Endometrial microvascular endothelial cells (primary cell): ENCODE data around the gene MC1R. TPM values are rescaled to one million over a fixed set of nuclear protein-coding genes. Genes with fewer than 3 reads are reported as not detected.

ENCODE experiments used
- total RNA-seq: library from RNA; depleted of rRNA; stranded (reverse); fragments of >200 nt; gene quantifications from one replicate; pipeline ENCODE4 v1.2.3, GENCODE V29; 2015; ENCODE audit errors: inconsistent ontology term

Gene MC1R
- total RNA-seq, 1 donor from 2014 or later = 2.0 TPM

Other genes starting within 250 kb of the MC1R start
- gene CDK10, start 232.2 kb upstream of the MC1R start, total RNA-seq = 58.4 TPM
- gene SPATA2L, start 217.2 kb upstream of the MC1R start, total RNA-seq = 14.0 TPM
- 3.4 TPM for gene VPS9D1, start 198.0 kb upstream of the MC1R start, total RNA-seq
- gene ZNF276, start 197.3 kb upstream of the MC1R start, total RNA-seq = 24.6 TPM
- 33.1 TPM for gene FANCA, start 102.2 kb upstream of the MC1R start, total RNA-seq
- gene SPIRE2, start 90.4 kb upstream of the MC1R start, total RNA-seq = 0.19 TPM
- 165 TPM for gene TCF25, start 45.3 kb upstream of the MC1R start, total RNA-seq
- gene TUBB3, start 4.5 kb downstream of the MC1R start, total RNA-seq = 119 TPM
- gene DEF8, start 29.9 kb downstream of the MC1R start, total RNA-seq = 144 TPM
- gene DBNDD1, start 100.6 kb downstream of the MC1R start, total RNA-seq = 3.8 TPM
- gene PRDM7, start 158.5 kb downstream of the MC1R start, total RNA-seq = not detected